Esophagus squamous epithelium (tissue), 5 donors: ENCODE results near the gene ZCWPW2. TPM values are rescaled to one million over a fixed set of nuclear protein-coding genes. Genes with fewer than 3 reads are reported as not detected.
A peak's percentile ranks its signal among the peaks of the same experiment; 100 is the strongest.

Experiments used
- DNase-seq: peaks from one replicate; lab custom pipeline; 2025; lab: John Stamatoyannopoulos, UW
- H3K27ac ChIP-seq, 4 donors: fragments of 200-600 bp; sonication (generic); one replicate each; pipeline ENCODE4 v1.5.1; 2016 to 2019; ENCODE audit warnings: mild to moderate bottlenecking in 1 of 4
- H3K27me3 ChIP-seq, 4 donors: fragments of 200-600 bp; sonication (generic); 1 replicate in 3 of 4; 2 replicates in 1 of 4; pipeline versions ENCODE4 v1.5.1 to v1.6.0; 2017 to 2021; ENCODE audit warnings: antibody characterized with exemption in 1 of 4
- H3K36me3 ChIP-seq, 3 donors: fragments of 200-600 bp; sonication (generic); one replicate each; pipeline ENCODE4 v1.5.1; 2016 to 2019
- H3K4me1 ChIP-seq, 3 donors: fragments of 200-600 bp; sonication (generic); one replicate each; pipeline ENCODE4 v1.5.1; 2017 to 2019
- H3K4me3 ChIP-seq, 4 donors: fragments of 200-600 bp; sonication (generic); 1 replicate in 3 of 4; 2 replicates in 1 of 4; pipeline ENCODE4 v1.5.1; 2016 to 2019; ENCODE audit warnings: mild to moderate bottlenecking in 2 of 4, moderate library complexity in 1 of 4
- H3K9me3 ChIP-seq, 3 donors: fragments of 200-600 bp; sonication (generic); one replicate each; pipeline ENCODE4 v1.5.1; 2016 to 2019
- POLR2A ChIP-seq, 4 donors: fragments of 450-650 bp; IDR thresholded peaks; one replicate each; pipeline ENCODE4 v1.6.1; 2017; ENCODE audit warnings: antibody characterized with exemption in 4 of 4, mild to moderate bottlenecking in 4 of 4, moderate library complexity in 3 of 4
- WGBS, 2 donors: methylation state at CpG; one replicate each; pipeline ENCODE4 v1.1.5; 2018; 5-methylcytosine and 5-hydroxymethylcytosine counted together
- intact Hi-C: fragments of 100-400 bp; cut with DNase I; formaldehyde crosslinking; loops from one replicate; pipeline ENCODE4 v1.15.0; 2022
- total RNA-seq, 4 donors: library from RNA; depleted of rRNA; stranded (reverse); fragments of >200 nt; gene quantifications; one replicate each; pipeline ENCODE4 v1.1.0, GENCODE V29; 2016
- TF ChIP-seq, protein P1 (sequence below), 6 experiments: fragments of 450-650 bp in 4 of 6; fragments of 200-600 bp in 2 of 6; sonication (generic) in 2 of 6; IDR thresholded peaks; one replicate each; pipeline ENCODE4 v1.5.1; 2016 to 2019; ENCODE audit warnings: antibody characterized with exemption in 6 of 6, mild to moderate bottlenecking in 4 of 6, moderate library complexity in 4 of 6
- donor health status: DM: yes; HTN: yes; CAD: no.

ZCWPW2 gene
- total RNA-seq, 4 donors from 2014 or later: 0.35 to 1.3 (median 0.74) TPM

DNA sequence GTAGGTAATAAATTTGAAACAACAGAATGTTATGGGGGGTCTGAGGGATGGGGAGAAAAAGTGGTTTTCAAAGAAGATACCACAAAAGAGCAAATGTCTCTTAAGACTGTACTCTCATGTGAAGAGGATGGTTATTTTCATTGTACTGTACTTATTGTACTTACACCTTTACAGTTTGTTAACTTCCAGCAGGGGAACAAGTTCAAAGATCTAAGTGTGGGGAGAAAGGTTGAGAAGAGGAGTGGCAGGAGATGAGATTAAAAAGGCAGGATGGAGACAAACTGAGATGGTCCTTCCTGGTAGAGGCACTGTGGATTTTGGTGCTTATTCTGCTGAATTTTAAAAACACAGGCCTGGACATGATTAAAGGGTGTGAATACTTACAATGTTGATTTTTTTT is 5.4 kb upstream of the ZCWPW2 start:
- H3K9me3 ChIP-seq: no peaks in the 10 kb centered on the region
- H3K4me1 ChIP-seq: peaks cover 5 to 65% (median 22%) of the 10 kb centered on the region in 3 donors
- H3K27ac ChIP-seq: peak overlapping the region in 2 of 4 donors; percentile 4 to 42
- TF ChIP-seq, protein P1, sequence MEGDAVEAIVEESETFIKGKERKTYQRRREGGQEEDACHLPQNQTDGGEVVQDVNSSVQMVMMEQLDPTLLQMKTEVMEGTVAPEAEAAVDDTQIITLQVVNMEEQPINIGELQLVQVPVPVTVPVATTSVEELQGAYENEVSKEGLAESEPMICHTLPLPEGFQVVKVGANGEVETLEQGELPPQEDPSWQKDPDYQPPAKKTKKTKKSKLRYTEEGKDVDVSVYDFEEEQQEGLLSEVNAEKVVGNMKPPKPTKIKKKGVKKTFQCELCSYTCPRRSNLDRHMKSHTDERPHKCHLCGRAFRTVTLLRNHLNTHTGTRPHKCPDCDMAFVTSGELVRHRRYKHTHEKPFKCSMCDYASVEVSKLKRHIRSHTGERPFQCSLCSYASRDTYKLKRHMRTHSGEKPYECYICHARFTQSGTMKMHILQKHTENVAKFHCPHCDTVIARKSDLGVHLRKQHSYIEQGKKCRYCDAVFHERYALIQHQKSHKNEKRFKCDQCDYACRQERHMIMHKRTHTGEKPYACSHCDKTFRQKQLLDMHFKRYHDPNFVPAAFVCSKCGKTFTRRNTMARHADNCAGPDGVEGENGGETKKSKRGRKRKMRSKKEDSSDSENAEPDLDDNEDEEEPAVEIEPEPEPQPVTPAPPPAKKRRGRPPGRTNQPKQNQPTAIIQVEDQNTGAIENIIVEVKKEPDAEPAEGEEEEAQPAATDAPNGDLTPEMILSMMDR (IDR thresholded peaks at IDR 0.05): no peak
- no peak for TF ChIP-seq POLR2A (IDR thresholded peaks at IDR 0.05)
- no peak for DNase-seq
- H3K4me3 ChIP-seq: peak overlapping the region in 1 of 4 donors; percentile 32
- H3K27me3 ChIP-seq: no peaks in the 10 kb centered on the region
- peaks cover 0 to 23% (median 0%) of the 10 kb centered on the region in 3 donors for H3K36me3 ChIP-seq
- intact Hi-C loops: no loop called here

DNA sequence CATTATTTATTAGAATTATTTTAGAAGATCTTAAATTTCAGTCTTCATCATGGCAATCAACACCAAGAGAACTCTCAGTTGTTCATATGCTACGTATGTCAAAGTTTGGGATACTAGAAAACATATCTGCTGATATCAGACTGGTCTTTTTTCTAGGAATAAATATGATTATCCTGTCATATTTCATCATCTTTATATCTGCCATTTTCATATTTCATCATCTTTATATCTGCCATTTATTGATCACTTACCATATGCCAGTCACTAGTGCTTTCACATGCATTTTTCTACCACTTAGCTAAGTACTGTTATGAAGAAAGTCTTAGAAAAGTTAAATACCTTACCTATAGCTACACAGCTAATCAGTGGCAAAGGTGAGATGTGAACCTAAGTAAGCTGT is 2.8 kb upstream of the ZCWPW2 start:
- Histone ChIP-seq H3K9me3 (no peaks in the 10 kb centered on the region), H3K36me3 (no peaks in the 10 kb centered on the region), H3K27ac (no peak overlapping the region), H3K27me3 (no peaks in the 10 kb centered on the region), H3K4me1 (peaks cover 5 to 77% (median 22%) of the 10 kb centered on the region in 3 donors), H3K4me3 (peak overlapping the region in 1 of 4 donors; percentile 90)
- no peak for TF ChIP-seq POLR2A (IDR thresholded peaks at IDR 0.05)
- TF ChIP-seq, protein P1 (IDR thresholded peaks at IDR 0.05): no peak
- intact Hi-C loops: no loop called here
- WGBS, 2 donors: 94 to 95% methylated on average over 1 of the region's 1 CpG
- DNase-seq: no peak

DNA sequence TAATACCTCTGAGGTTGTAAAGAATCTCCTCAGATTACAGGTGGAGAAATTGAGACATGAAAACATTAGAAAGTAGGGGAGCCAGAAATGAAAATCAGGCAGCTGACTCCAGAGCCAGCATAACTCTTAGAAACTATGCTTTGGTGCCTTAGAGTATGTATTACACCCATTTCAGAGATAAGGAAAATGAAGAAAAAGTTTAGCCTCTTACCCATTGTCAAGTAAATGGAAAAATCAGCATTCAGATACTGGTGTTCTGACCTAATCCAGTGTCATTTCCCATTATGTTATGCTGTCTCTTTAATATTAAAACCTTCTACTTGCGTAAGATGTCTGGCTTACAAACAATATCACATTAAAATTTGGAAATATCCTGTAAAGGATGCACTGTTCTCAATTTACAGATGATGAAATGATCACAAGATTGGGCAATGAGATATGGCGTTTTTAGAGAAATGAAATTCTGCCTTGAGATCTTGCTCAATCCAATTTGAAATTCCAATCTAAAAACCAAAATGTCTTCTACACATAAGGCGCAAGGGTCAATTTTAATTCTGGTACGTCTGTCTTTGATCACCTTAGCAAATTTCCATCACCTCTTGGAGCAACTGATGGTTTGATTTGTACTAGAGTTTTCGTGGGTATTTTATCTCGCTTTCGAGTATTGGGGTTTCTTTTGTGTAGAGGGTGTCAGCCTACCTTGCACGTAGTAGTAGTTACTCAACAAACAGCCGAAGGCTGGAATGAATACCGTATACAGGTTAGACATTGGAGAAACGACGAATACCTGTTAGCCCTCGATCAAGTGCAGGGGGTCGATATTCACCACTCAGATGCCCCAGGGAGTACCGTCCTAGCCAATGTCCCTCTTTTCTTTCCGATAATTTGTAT is 902 bp upstream of the ZCWPW2 start:
- peak in 1 of 4 donors; percentile 39 for TF ChIP-seq POLR2A (IDR thresholded peaks at IDR 0.05)
- TF ChIP-seq, protein P1 (IDR thresholded peaks at IDR 0.05): no peak
- WGBS, 2 donors: 8 to 16% methylated on average over 13 to 16 of the region's 16 CpGs
- no peak for DNase-seq
- Histone ChIP-seq H3K9me3 (peaks cover 0 to 8% (median 0%) of the 10 kb centered on the region in 3 donors), H3K27ac (peak overlapping the region; percentile 98 to 99 (median 99)), H3K4me3 (peak overlapping the region; percentile 68 to 96 (median 86)), H3K27me3 (no peaks in the 10 kb centered on the region), H3K4me1 (peaks cover 5 to 66% (median 22%) of the 10 kb centered on the region in 3 donors), H3K36me3 (peaks cover 0 to 8% (median 0%) of the 10 kb centered on the region in 3 donors)
- intact Hi-C loops: no loop called here

DNA sequence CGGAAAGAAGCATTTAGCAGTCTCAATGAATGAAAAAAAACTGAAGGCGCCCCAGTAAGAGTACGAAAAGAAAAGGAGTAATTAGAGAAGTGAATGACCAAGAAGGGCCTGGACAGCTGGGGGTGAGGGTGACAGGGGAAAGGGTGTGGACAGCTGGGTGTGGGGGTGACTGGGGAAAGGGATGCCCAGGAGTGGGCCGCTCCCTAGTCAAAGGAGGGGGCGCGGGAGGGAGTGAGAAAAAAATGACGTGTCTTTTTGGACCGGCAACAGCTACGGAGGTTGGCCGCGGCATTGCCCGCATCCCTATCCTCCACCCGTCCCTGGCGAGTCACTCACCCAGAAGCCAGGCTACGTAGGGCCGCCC is 274 bp upstream of the ZCWPW2 start:
- TF ChIP-seq POLR2A (IDR thresholded peaks at IDR 0.05): peak in 1 of 4 donors; percentile 33
- TF ChIP-seq, protein P1 (IDR thresholded peaks at IDR 0.05): no peak
- 1% methylated on average over 16 of the region's 16 CpGs for WGBS, 2 donors
- peaks cover 0 to 14% (median 0%) of the 10 kb centered on the region in 3 donors for H3K36me3 ChIP-seq
- peaks cover 0 to 11% (median under 1%) of the 10 kb centered on the region in 3 donors for H3K9me3 ChIP-seq
- DNase-seq: peak; percentile 44
- peak overlapping the region; percentile 98 to 99 (median 99) for H3K27ac ChIP-seq
- intact Hi-C loops: no loop called here
- peaks cover 5 to 60% (median 19%) of the 10 kb centered on the region in 3 donors for H3K4me1 ChIP-seq
- H3K27me3 ChIP-seq: no peaks in the 10 kb centered on the region
- peak overlapping the region; percentile 68 to 96 (median 86) for H3K4me3 ChIP-seq

DNA sequence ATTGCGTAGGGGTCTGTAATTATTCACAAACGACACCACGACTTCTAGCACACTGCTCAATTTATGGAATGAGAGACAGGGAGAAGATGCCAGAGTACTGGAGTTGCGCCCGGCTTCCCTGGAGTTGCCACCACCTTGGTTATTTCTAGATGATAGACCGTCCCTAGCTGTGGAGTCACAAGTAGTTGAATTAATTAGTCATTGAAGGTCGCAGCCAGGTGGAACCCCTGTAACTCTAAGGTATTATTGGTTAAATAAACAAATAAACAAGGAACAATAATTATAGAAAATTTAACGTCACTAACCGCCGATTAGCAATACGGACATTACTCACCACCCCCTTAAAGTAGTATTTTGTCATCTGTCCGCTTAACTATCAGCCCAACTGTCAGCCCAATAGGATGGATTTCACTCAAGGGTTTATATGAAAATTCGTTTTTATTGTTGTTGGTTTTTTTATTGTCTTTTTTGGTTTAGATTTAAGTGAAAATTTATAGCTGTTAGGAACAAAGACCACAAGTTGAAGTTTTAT is 1.0 kb downstream of the ZCWPW2 start:
- no peak for TF ChIP-seq POLR2A (IDR thresholded peaks at IDR 0.05)
- TF ChIP-seq, protein P1 (IDR thresholded peaks at IDR 0.05): no peak
- intact Hi-C loops: no loop called here
- Histone ChIP-seq H3K4me3 (peak overlapping the region; percentile 68 to 96 (median 86)), H3K27me3 (no peaks in the 10 kb centered on the region), H3K36me3 (peaks cover 0 to 22% (median 0%) of the 10 kb centered on the region in 3 donors), H3K9me3 (peaks cover 0 to 20% (median 7%) of the 10 kb centered on the region in 3 donors), H3K27ac (peak overlapping the region; percentile 98 to 99 (median 99)), H3K4me1 (peaks cover 5 to 47% (median 10%) of the 10 kb centered on the region in 3 donors)
- WGBS, 2 donors: 19 to 21% methylated on average over 13 of the region's 13 CpGs
- no peak for DNase-seq
